Activated T-helper 1 cell treated with anti-CD3 and anti-CD28 coated beads, Interleukin-12 subunit alpha, Interleukin-12 subunit beta, Interleukin-2, Interleukin-4 antibody, amounts not matched to agents 30 ng/mL and 10 ng/mL and 1 ng/mL, durations not matched to agents 14 hours and 24 hours and 36 hours (primary cell): ENCODE data around the gene FKBP1A. TPM values are rescaled to one million over a fixed set of nuclear protein-coding genes. Genes with fewer than 3 reads are reported as not detected.

Experiments used
- DNase-seq: peaks from one replicate; pipeline ENCODE4 v3.0.0; 2021; ENCODE audit warnings: low spot score
- H3K27ac Mint-ChIP-seq: one replicate; pipeline ENCODE4 v1.8.0; 2021; ENCODE audit warnings: mild to moderate bottlenecking, mixed read lengths
- H3K27me3 Mint-ChIP-seq: one replicate; pipeline ENCODE4 v1.8.0; 2022; ENCODE audit warnings: mild to moderate bottlenecking, moderate library complexity, mixed read lengths; ENCODE audit not compliant: insufficient read depth
- H3K36me3 Mint-ChIP-seq: one replicate; pipeline ENCODE4 v1.8.0; 2021; ENCODE audit warnings: low read depth, mixed read lengths
- H3K4me1 Mint-ChIP-seq: one replicate; pipeline ENCODE4 v1.8.0; 2021; ENCODE audit warnings: low read depth, mixed read lengths
- H3K4me3 Mint-ChIP-seq: one replicate; pipeline ENCODE4 v1.8.0; 2021; ENCODE audit warnings: mild to moderate bottlenecking, moderate library complexity, mixed read lengths
- H3K9me3 Mint-ChIP-seq: one replicate; pipeline ENCODE4 v1.8.0; 2021; ENCODE audit warnings: mixed read lengths
- intact Hi-C: fragments of 100-400 bp; cut with micrococcal nuclease; formaldehyde crosslinking; loops from one replicate; pipeline ENCODE4 v1.15.1; 2024
- total RNA-seq: library from RNA; stranded (reverse); gene quantifications from 2 replicates; pipeline ENCODE4 v1.2.3, GENCODE V29; 2022

The FKBP1A gene
- 295 and 297 TPM in 2 replicates for total RNA-seq

GRCh38 chr20:1392693-1393506 lies at the start of gene FKBP1A:
Gene FKBP1A, minus strand, starts transcription at chr20:1393054. Its CDS starts 56 bp downstream, at chr20:1392998.
- Mint-ChIP-seq H3K27ac (peak within 1 kb of the TSS; percentile 92), H3K4me3 (peak within 1 kb of the TSS; percentile 94), H3K36me3 (peaks cover 19% of the 10 kb centered on the region), H3K4me1 (peaks cover 66% of the 10 kb centered on the region), H3K27me3 (peaks cover 17% of the 10 kb centered on the region), H3K9me3 (peaks cover 8% of the 10 kb centered on the region)
- intact Hi-C loops, result loop anchor here (1.0 to 2.0 kb wide), 11 partner anchors 16 to 274 kb away; partner anchors contain the start of genes NSFL1C, PSMF1 and SNPH
- DNase-seq, result peak; percentile 89

GRCh38 chr20:1442304-1442703 lies 49.5 kb upstream of the FKBP1A start:
- no peak overlapping the region for H3K4me3 Mint-ChIP-seq
- H3K27ac Mint-ChIP-seq, result no peak overlapping the region
- peaks cover 45% of the 10 kb centered on the region for H3K36me3 Mint-ChIP-seq
- intact Hi-C loops, result no loop called here
- H3K9me3 Mint-ChIP-seq, result no peaks in the 10 kb centered on the region
- peaks cover 3% of the 10 kb centered on the region for H3K4me1 Mint-ChIP-seq
- peaks cover 3% of the 10 kb centered on the region for H3K27me3 Mint-ChIP-seq
- no peak for DNase-seq

GRCh38 chr20:1441133-1441532 lies 48.3 kb upstream of the FKBP1A start:
- peaks cover 7% of the 10 kb centered on the region for H3K4me1 Mint-ChIP-seq
- H3K27ac Mint-ChIP-seq, result no peak overlapping the region
- H3K4me3 Mint-ChIP-seq, result no peak overlapping the region
- no peaks in the 10 kb centered on the region for H3K9me3 Mint-ChIP-seq
- peaks cover 36% of the 10 kb centered on the region for H3K36me3 Mint-ChIP-seq
- no peak for DNase-seq
- intact Hi-C loops, result no loop called here
- peaks cover 3% of the 10 kb centered on the region for H3K27me3 Mint-ChIP-seq

GRCh38 chr20:1440024-1440423 lies 47.2 kb upstream of the FKBP1A start:
- Mint-ChIP-seq H3K9me3 (no peaks in the 10 kb centered on the region), H3K4me1 (peaks cover 18% of the 10 kb centered on the region), H3K27me3 (peaks cover 3% of the 10 kb centered on the region), H3K36me3 (peaks cover 28% of the 10 kb centered on the region), H3K27ac (no peak overlapping the region), H3K4me3 (no peak overlapping the region)
- intact Hi-C loops, result no loop called here
- DNase-seq, result no peak

- Mint-ChIP-seq H3K36me3 (peaks cover 26% of the 10 kb centered on the region), H3K27me3 (peaks cover 10% of the 10 kb centered on the region), H3K4me1 (peaks cover 29% of the 10 kb centered on the region), H3K4me3 (no peak overlapping the region), H3K9me3 (peaks cover 3% of the 10 kb centered on the region), H3K27ac (no peak overlapping the region)
- no peak for DNase-seq
- intact Hi-C loops, result loop anchor here (5.0 kb wide), 1 partner anchor 321 kb away; the partner anchor contains the start of gene PSMF1
Measured at GRCh38 chr20:1438361-1438760, 45.5 kb upstream of the FKBP1A start.

GRCh38 chr20:1437235-1437904 lies 44.5 kb upstream of the FKBP1A start:
- peaks cover 3% of the 10 kb centered on the region for H3K9me3 Mint-ChIP-seq
- intact Hi-C loops, result loop anchor here (1.0 to 5.0 kb wide), 6 partner anchors 44 to 320 kb away; partner anchors contain the start of genes FKBP1A, PSMF1 and RAD21L1
- peak; percentile 66 for DNase-seq
- H3K27ac Mint-ChIP-seq, result no peak overlapping the region
- peaks cover 17% of the 10 kb centered on the region for H3K27me3 Mint-ChIP-seq
- H3K4me3 Mint-ChIP-seq, result no peak overlapping the region
- peaks cover 35% of the 10 kb centered on the region for H3K4me1 Mint-ChIP-seq
- peaks cover 21% of the 10 kb centered on the region for H3K36me3 Mint-ChIP-seq

GRCh38 chr20:1436263-1436662 lies 43.4 kb upstream of the FKBP1A start:
- H3K27ac Mint-ChIP-seq, result no peak overlapping the region
- no peak overlapping the region for H3K4me3 Mint-ChIP-seq
- peaks cover 3% of the 10 kb centered on the region for H3K9me3 Mint-ChIP-seq
- no peak for DNase-seq
- peaks cover 44% of the 10 kb centered on the region for H3K4me1 Mint-ChIP-seq
- peaks cover 28% of the 10 kb centered on the region for H3K27me3 Mint-ChIP-seq
- H3K36me3 Mint-ChIP-seq, result peaks cover 15% of the 10 kb centered on the region
- intact Hi-C loops, result loop anchor here (5.0 kb wide), 1 partner anchor 319 kb away; the partner anchor contains the start of gene PSMF1

GRCh38 chr20:1435337-1435699 lies 42.5 kb upstream of the FKBP1A start:
- Mint-ChIP-seq H3K9me3 (peaks cover 3% of the 10 kb centered on the region), H3K4me1 (peaks cover 48% of the 10 kb centered on the region), H3K4me3 (peak overlapping the region; percentile 17), H3K27me3 (peaks cover 31% of the 10 kb centered on the region), H3K27ac (peak overlapping the region; percentile 73), H3K36me3 (peaks cover 15% of the 10 kb centered on the region)
- no peak for DNase-seq
- intact Hi-C loops, result loop anchor here (1.0 to 5.0 kb wide), 4 partner anchors 32 to 318 kb away; partner anchors contain the start of genes PSMF1 and SNPH

- peaks cover 3% of the 10 kb centered on the region for H3K9me3 Mint-ChIP-seq
- peak; percentile 77 for DNase-seq
- H3K27ac Mint-ChIP-seq, result peak overlapping the region; percentile 73
- peaks cover 11% of the 10 kb centered on the region for H3K36me3 Mint-ChIP-seq
- H3K4me3 Mint-ChIP-seq, result peak overlapping the region; percentile 37
- intact Hi-C loops, result loop anchor here (1.0 to 5.0 kb wide), 4 partner anchors 33 to 317 kb away; partner anchors contain the start of genes PSMF1 and SNPH
- peaks cover 48% of the 10 kb centered on the region for H3K4me1 Mint-ChIP-seq
- peaks cover 34% of the 10 kb centered on the region for H3K27me3 Mint-ChIP-seq
Measured at GRCh38 chr20:1434571-1435336, 41.9 kb upstream of the FKBP1A start.

GRCh38 chr20:1431158-1431557 lies 38.3 kb upstream of the FKBP1A start:
- DNase-seq, result no peak
- Mint-ChIP-seq H3K4me1 (peaks cover 55% of the 10 kb centered on the region), H3K27me3 (peaks cover 31% of the 10 kb centered on the region), H3K27ac (no peak overlapping the region), H3K4me3 (no peak overlapping the region), H3K36me3 (peaks cover 11% of the 10 kb centered on the region), H3K9me3 (peaks cover 3% of the 10 kb centered on the region)
- intact Hi-C loops, result no loop called here

- peaks cover 3% of the 10 kb centered on the region for H3K9me3 Mint-ChIP-seq
Measured at GRCh38 chr20:1430004-1430451, 37.2 kb upstream of the FKBP1A start.

GRCh38 chr20:1429143-1429728 lies 36.4 kb upstream of the FKBP1A start:
- Mint-ChIP-seq H3K9me3 (peaks cover 1% of the 10 kb centered on the region), H3K27me3 (peaks cover 28% of the 10 kb centered on the region), H3K27ac (no peak overlapping the region), H3K4me3 (no peak overlapping the region), H3K4me1 (peaks cover 40% of the 10 kb centered on the region), H3K36me3 (peaks cover 5% of the 10 kb centered on the region)
- intact Hi-C loops, result no loop called here
- no peak for DNase-seq

More at GRCh38 chr20:1430004-1430451, 37.2 kb upstream of the FKBP1A start:
- no peak overlapping the region for H3K27ac Mint-ChIP-seq
- peaks cover 48% of the 10 kb centered on the region for H3K4me1 Mint-ChIP-seq
- no peak for DNase-seq
- H3K4me3 Mint-ChIP-seq, result no peak overlapping the region
- peaks cover 8% of the 10 kb centered on the region for H3K36me3 Mint-ChIP-seq
- intact Hi-C loops, result no loop called here
- peaks cover 31% of the 10 kb centered on the region for H3K27me3 Mint-ChIP-seq
